ENCODE results near the gene BMP10.
"Not testable (repeated sequence)": the region's sequence is repeated elsewhere in the genome, so short reads cannot be mapped to it uniquely, and the experiment has no call there.

BMP10 gene

GRCh38 chr2:68907920-68908253, 36.7 kb upstream of the BMP10 start:
- H3K27me3 Mint-ChIP-seq, result no peaks in the 10 kb centered on the region
- H3K4me3 Mint-ChIP-seq, result peak overlapping the region; percentile 41
- peak overlapping the region; percentile 90 for H3K27ac Mint-ChIP-seq
- ATAC-seq (ENCODE audit: low read depth) (no peak), DNase-seq (ENCODE audit: low spot score in 2 of 2) (no peak)
- peaks cover 29% of the 10 kb centered on the region for H3K4me1 Mint-ChIP-seq
- H3K36me3 Mint-ChIP-seq, result no peaks in the 10 kb centered on the region
- H3K9me3 Mint-ChIP-seq, result no peaks in the 10 kb centered on the region

- Mint-ChIP-seq H3K4me3 (peak overlapping the region; percentile 41), H3K27me3 (no peaks in the 10 kb centered on the region)
- no peak for ATAC-seq (ENCODE audit: low read depth)
These were observed 36.2 kb upstream of the BMP10 start for GRCh38 chr2:68907232-68907919.

GRCh38 chr2:68906716-68907115, 35.5 kb upstream of the BMP10 start:
- Mint-ChIP-seq H3K9me3 (peaks cover 2% of the 10 kb centered on the region), H3K36me3 (no peaks in the 10 kb centered on the region), H3K27me3 (no peaks in the 10 kb centered on the region), H3K27ac (no peak overlapping the region), H3K4me1 (peaks cover 29% of the 10 kb centered on the region), H3K4me3 (no peak overlapping the region)
- ATAC-seq (ENCODE audit: low read depth), result no peak
- no peak for DNase-seq (ENCODE audit: low spot score in 2 of 2)

More at GRCh38 chr2:68907232-68907919, 36.2 kb upstream of the BMP10 start:
- Mint-ChIP-seq H3K4me1 (peaks cover 29% of the 10 kb centered on the region), H3K9me3 (no peaks in the 10 kb centered on the region), H3K36me3 (no peaks in the 10 kb centered on the region), H3K27ac (peak overlapping the region; percentile 90)
- DNase-seq (ENCODE audit: low spot score in 2 of 2), result no peak

GRCh38 chr2:68905116-68905515, 33.9 kb upstream of the BMP10 start:
- Mint-ChIP-seq H3K36me3 (no peaks in the 10 kb centered on the region), H3K27ac (no peak overlapping the region), H3K27me3 (no peaks in the 10 kb centered on the region), H3K4me3 (no peak overlapping the region), H3K9me3 (peaks cover 7% of the 10 kb centered on the region), H3K4me1 (peaks cover 29% of the 10 kb centered on the region)
- DNase-seq (ENCODE audit: low spot score in 2 of 2) (no peak), ATAC-seq (ENCODE audit: low read depth) (no peak)

- Mint-ChIP-seq H3K36me3 (no peaks in the 10 kb centered on the region), H3K27ac (no peak overlapping the region), H3K9me3 (peaks cover 8% of the 10 kb centered on the region), H3K4me1 (peaks cover 5% of the 10 kb centered on the region), H3K27me3 (no peaks in the 10 kb centered on the region), H3K4me3 (no peak overlapping the region)
- no peak for DNase-seq (ENCODE audit: low spot score in 2 of 2)
- ATAC-seq (ENCODE audit: low read depth), result no peak
These were observed 30.4 kb upstream of the BMP10 start for GRCh38 chr2:68901561-68901960.

GRCh38 chr2:68901199-68901514, 30.0 kb upstream of the BMP10 start:
- Mint-ChIP-seq H3K4me1 (peaks cover 5% of the 10 kb centered on the region), H3K27me3 (no peaks in the 10 kb centered on the region), H3K36me3 (no peaks in the 10 kb centered on the region), H3K27ac (no peak overlapping the region), H3K4me3 (no peak overlapping the region), H3K9me3 (peaks cover 8% of the 10 kb centered on the region)
- DNase-seq (ENCODE audit: low spot score in 2 of 2), result no peak
- no peak for ATAC-seq (ENCODE audit: low read depth)

GRCh38 chr2:68900496-68901198, 29.4 kb upstream of the BMP10 start:
- DNase-seq (ENCODE audit: low spot score in 2 of 2) (no peak), ATAC-seq (ENCODE audit: low read depth) (no peak)
- Mint-ChIP-seq H3K9me3 (peaks cover 8% of the 10 kb centered on the region), H3K4me1 (peaks cover 4% of the 10 kb centered on the region), H3K27me3 (no peaks in the 10 kb centered on the region), H3K27ac (no peak overlapping the region), H3K4me3 (no peak overlapping the region), H3K36me3 (no peaks in the 10 kb centered on the region)

- DNase-seq (ENCODE audit: low spot score in 2 of 2); H3K4me1 Mint-ChIP-seq; H3K4me3 Mint-ChIP-seq; ATAC-seq (ENCODE audit: low read depth); H3K9me3 Mint-ChIP-seq; H3K27ac Mint-ChIP-seq; H3K36me3 Mint-ChIP-seq; H3K27me3 Mint-ChIP-seq: not testable (repeated sequence)
These were observed 24.8 kb upstream of the BMP10 start for GRCh38 chr2:68895981-68896380.

GRCh38 chr2:68889500-68889899, 18.3 kb upstream of the BMP10 start:
- H3K36me3 Mint-ChIP-seq, result no peaks in the 10 kb centered on the region
- DNase-seq (ENCODE audit: low spot score in 2 of 2), result no peak
- H3K27ac Mint-ChIP-seq, result no peak overlapping the region
- H3K4me1 Mint-ChIP-seq, result no peaks in the 10 kb centered on the region
- H3K4me3 Mint-ChIP-seq, result no peak overlapping the region
- no peaks in the 10 kb centered on the region for H3K9me3 Mint-ChIP-seq
- no peaks in the 10 kb centered on the region for H3K27me3 Mint-ChIP-seq
- ATAC-seq (ENCODE audit: low read depth), result no peak

GRCh38 chr2:68889021-68889420, 17.8 kb upstream of the BMP10 start:
- DNase-seq (ENCODE audit: low spot score in 2 of 2) (no peak), ATAC-seq (ENCODE audit: low read depth) (no peak)
- H3K4me3 Mint-ChIP-seq, result no peak overlapping the region
- no peaks in the 10 kb centered on the region for H3K4me1 Mint-ChIP-seq
- no peaks in the 10 kb centered on the region for H3K27me3 Mint-ChIP-seq
- H3K27ac Mint-ChIP-seq, result no peak overlapping the region
- H3K9me3 Mint-ChIP-seq, result no peaks in the 10 kb centered on the region
- H3K36me3 Mint-ChIP-seq, result no peaks in the 10 kb centered on the region

- DNase-seq (ENCODE audit: low spot score in 2 of 2), result no peak
- Mint-ChIP-seq H3K9me3 (no peaks in the 10 kb centered on the region), H3K27ac (no peak overlapping the region), H3K4me1 (no peaks in the 10 kb centered on the region), H3K27me3 (no peaks in the 10 kb centered on the region), H3K36me3 (no peaks in the 10 kb centered on the region), H3K4me3 (no peak overlapping the region)
- no peak for ATAC-seq (ENCODE audit: low read depth)
These were observed 17.0 kb upstream of the BMP10 start for GRCh38 chr2:68888038-68888704.

GRCh38 chr2:68885811-68886075, 14.5 kb upstream of the BMP10 start:
- H3K27me3 Mint-ChIP-seq, result peaks cover 2% of the 10 kb centered on the region
- ATAC-seq (ENCODE audit: low read depth) (no peak), DNase-seq (ENCODE audit: low spot score in 2 of 2) (no peak)
- no peaks in the 10 kb centered on the region for H3K36me3 Mint-ChIP-seq
- no peaks in the 10 kb centered on the region for H3K9me3 Mint-ChIP-seq
- no peaks in the 10 kb centered on the region for H3K4me1 Mint-ChIP-seq
- no peak overlapping the region for H3K4me3 Mint-ChIP-seq
- H3K27ac Mint-ChIP-seq, result no peak overlapping the region

GRCh38 chr2:68885074-68885810, 14.0 kb upstream of the BMP10 start:
- no peak overlapping the region for H3K4me3 Mint-ChIP-seq
- no peaks in the 10 kb centered on the region for H3K9me3 Mint-ChIP-seq
- no peak for DNase-seq (ENCODE audit: low spot score in 2 of 2)
- ATAC-seq (ENCODE audit: low read depth), result no peak
- no peak overlapping the region for H3K27ac Mint-ChIP-seq
- peaks cover 2% of the 10 kb centered on the region for H3K27me3 Mint-ChIP-seq
- H3K36me3 Mint-ChIP-seq, result no peaks in the 10 kb centered on the region
- H3K4me1 Mint-ChIP-seq, result no peaks in the 10 kb centered on the region

- peaks cover 9% of the 10 kb centered on the region for H3K27me3 Mint-ChIP-seq
- H3K36me3 Mint-ChIP-seq, result no peaks in the 10 kb centered on the region
- no peaks in the 10 kb centered on the region for H3K9me3 Mint-ChIP-seq
- no peaks in the 10 kb centered on the region for H3K4me1 Mint-ChIP-seq
- H3K27ac Mint-ChIP-seq, result no peak overlapping the region
- ATAC-seq (ENCODE audit: low read depth) (no peak), DNase-seq (ENCODE audit: low spot score in 2 of 2) (no peak)
- H3K4me3 Mint-ChIP-seq, result no peak overlapping the region
These were observed 9.0 kb upstream of the BMP10 start for GRCh38 chr2:68880213-68880612.

Data from memory B cell (primary cell).